B cell (primary cell): ENCODE results near the gene COL28A1.

Source experiments
- EZH2 ChIP-seq: IDR thresholded peaks from 2 replicates; pipeline ENCODE4 v1.6.1; 2012; ENCODE audit warnings: borderline replicate concordance, low read depth, mild to moderate bottlenecking, moderate library complexity, low read length; ENCODE audit not compliant: insufficient read depth, poor library complexity, severe bottlenecking
- TF ChIP-seq, protein P1 (sequence below): fragments of 200-600 bp; IDR thresholded peaks from one replicate; pipeline ENCODE4 v1.8.0; 2022; ENCODE audit warnings: antibody characterized with exemption, mild to moderate bottlenecking

GRCh38 chr7:7369134-7369533 lies 166.5 kb downstream of the COL28A1 start:
- no peak for TF ChIP-seq EZH2
- TF ChIP-seq, protein P1, sequence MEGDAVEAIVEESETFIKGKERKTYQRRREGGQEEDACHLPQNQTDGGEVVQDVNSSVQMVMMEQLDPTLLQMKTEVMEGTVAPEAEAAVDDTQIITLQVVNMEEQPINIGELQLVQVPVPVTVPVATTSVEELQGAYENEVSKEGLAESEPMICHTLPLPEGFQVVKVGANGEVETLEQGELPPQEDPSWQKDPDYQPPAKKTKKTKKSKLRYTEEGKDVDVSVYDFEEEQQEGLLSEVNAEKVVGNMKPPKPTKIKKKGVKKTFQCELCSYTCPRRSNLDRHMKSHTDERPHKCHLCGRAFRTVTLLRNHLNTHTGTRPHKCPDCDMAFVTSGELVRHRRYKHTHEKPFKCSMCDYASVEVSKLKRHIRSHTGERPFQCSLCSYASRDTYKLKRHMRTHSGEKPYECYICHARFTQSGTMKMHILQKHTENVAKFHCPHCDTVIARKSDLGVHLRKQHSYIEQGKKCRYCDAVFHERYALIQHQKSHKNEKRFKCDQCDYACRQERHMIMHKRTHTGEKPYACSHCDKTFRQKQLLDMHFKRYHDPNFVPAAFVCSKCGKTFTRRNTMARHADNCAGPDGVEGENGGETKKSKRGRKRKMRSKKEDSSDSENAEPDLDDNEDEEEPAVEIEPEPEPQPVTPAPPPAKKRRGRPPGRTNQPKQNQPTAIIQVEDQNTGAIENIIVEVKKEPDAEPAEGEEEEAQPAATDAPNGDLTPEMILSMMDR = no peak
